Left lung (tissue), 10 donors: ENCODE data around the gene CCDC180. TPM values are rescaled to one million over a fixed set of nuclear protein-coding genes. Genes with fewer than 3 reads are reported as not detected.

Experiments used
- ATAC-seq: fragments of 200-7000 bp; cut with Tn5 transposase; one replicate; pipeline ENCODE4 v1.9.1; 2020; ENCODE audit warnings: moderate library complexity
- DNase-seq, 4 donors: peaks; one replicate each; pipeline ENCODE4 v3.0.0-alpha.2; 2013 to 2020
- H3K27ac ChIP-seq, 2 donors: fragments of 200-600 bp; sonication (generic) in 1 of 2; one replicate each; pipeline versions ENCODE4 v1.5.0 to v1.8.0; 2020 to 2021
- H3K27me3 ChIP-seq, 2 donors: fragments of 200-600 bp; sonication (generic) in 1 of 2; one replicate each; pipeline versions ENCODE4 v1.5.0 to v1.8.0; 2020 to 2021
- H3K36me3 ChIP-seq, 2 donors: fragments of 200-600 bp; sonication (generic) in 1 of 2; one replicate each; pipeline versions ENCODE4 v1.5.0 to v1.8.0; 2020 to 2021
- H3K4me1 ChIP-seq, 2 donors: fragments of 200-600 bp; one replicate each; pipeline ENCODE4 v1.8.0; 2021
- H3K4me3 ChIP-seq, 2 donors: fragments of 200-600 bp; sonication (generic) in 1 of 2; one replicate each; pipeline versions ENCODE4 v1.5.0 to v1.8.0; 2020 to 2021; ENCODE audit warnings: mild to moderate bottlenecking in 1 of 2
- H3K9me3 ChIP-seq, 2 donors: fragments of 200-600 bp; sonication (generic) in 1 of 2; one replicate each; pipeline versions ENCODE4 v1.5.0 to v1.8.0; 2020 to 2021
- CTCF ChIP-seq, 2 donors: fragments of 200-600 bp; sonication (generic) in 1 of 2; IDR thresholded peaks; one replicate each; pipeline versions ENCODE4 v1.5.0 to v1.8.0; 2021; ENCODE audit warnings: antibody characterized with exemption in 2 of 2
- intact Hi-C, 2 donors: fragments of 100-400 bp; cut with DNase I; formaldehyde crosslinking; loops; one replicate each; pipeline versions ENCODE4 v1.11.2 to v1.14.2; 2022
- polyA plus RNA-seq, 6 donors: library from polyadenylated mRNA; unstranded; fragments of 120-200 nt; gene quantifications; one replicate each; pipeline ENCODE4 v1.2.1, GENCODE V29; 2013; ENCODE audit not compliant: insufficient read length in 6 of 6
- total RNA-seq, 2 donors: library from RNA; stranded (reverse); fragmentation: NEBNext Ultra II Directional; extraction: Animal tissue kit (Norgen Biotek cat#: 25700); gene quantifications; one replicate each; pipeline ENCODE4 v1.2.1, GENCODE V29; 2021
- donor health status: DM: no; HTN: yes; CAD: no.
- donor health status: DM: no; HTN: no; CAD: no.

CCDC180 gene
- total and polyA plus RNA-seq, 8 donors: 2.7 to 29.9 (median 25.2) TPM

- Histone ChIP-seq H3K27me3 (no peaks in the 10 kb centered on the region), H3K4me3 (no peak overlapping the region), H3K36me3 (peaks cover 0 to 37% of the 10 kb centered on the region in 2 donors), H3K9me3 (no peaks in the 10 kb centered on the region), H3K4me1 (no peaks in the 10 kb centered on the region), H3K27ac (no peak overlapping the region)
- intact Hi-C loops: no loop called here
- TF ChIP-seq CTCF (IDR thresholded peaks at IDR 0.05): no peak
- ATAC-seq (no peak), DNase-seq (no peak)
These were observed 11.9 kb downstream of the CCDC180 start for GRCh38 chr9:97319395-97319794.

GRCh38 chr9:97320080-97320642 lies 12.7 kb downstream of the CCDC180 start:
- H3K4me1 ChIP-seq: no peaks in the 10 kb centered on the region
- intact Hi-C loops: no loop called here
- H3K27me3 ChIP-seq: no peaks in the 10 kb centered on the region
- no peak for DNase-seq
- no peaks in the 10 kb centered on the region for H3K9me3 ChIP-seq
- H3K4me3 ChIP-seq: no peak overlapping the region
- ATAC-seq: no peak
- no peak for TF ChIP-seq CTCF (IDR thresholded peaks at IDR 0.05)
- H3K27ac ChIP-seq: no peak overlapping the region
- H3K36me3 ChIP-seq: peaks cover 0 to 32% of the 10 kb centered on the region in 2 donors

- DNase-seq: no peak
- Histone ChIP-seq H3K4me1 (no peaks in the 10 kb centered on the region), H3K27me3 (no peaks in the 10 kb centered on the region), H3K36me3 (peaks cover 0 to 30% of the 10 kb centered on the region in 2 donors), H3K4me3 (no peak overlapping the region), H3K27ac (no peak overlapping the region), H3K9me3 (no peaks in the 10 kb centered on the region)
- no peak for TF ChIP-seq CTCF (IDR thresholded peaks at IDR 0.05)
- no peak for ATAC-seq
- intact Hi-C loops: no loop called here
These were observed 13.8 kb downstream of the CCDC180 start for GRCh38 chr9:97321251-97321650.

GRCh38 chr9:97321691-97322090 lies 14.2 kb downstream of the CCDC180 start:
- no peak for TF ChIP-seq CTCF (IDR thresholded peaks at IDR 0.05)
- Histone ChIP-seq H3K9me3 (no peaks in the 10 kb centered on the region), H3K27me3 (no peaks in the 10 kb centered on the region), H3K4me1 (no peaks in the 10 kb centered on the region), H3K36me3 (peaks cover 0 to 26% of the 10 kb centered on the region in 2 donors), H3K27ac (no peak overlapping the region), H3K4me3 (no peak overlapping the region)
- no peak for ATAC-seq
- intact Hi-C loops: no loop called here
- no peak for DNase-seq

- intact Hi-C loops: no loop called here
- ATAC-seq: no peak
These were observed 14.6 kb downstream of the CCDC180 start for GRCh38 chr9:97322105-97322504.

More at GRCh38 chr9:97322105-97322504, 14.6 kb downstream of the CCDC180 start:
- DNase-seq: no peak
- peaks cover 0 to 22% of the 10 kb centered on the region in 2 donors for H3K36me3 ChIP-seq
- H3K4me3 ChIP-seq: no peak overlapping the region
- no peaks in the 10 kb centered on the region for H3K27me3 ChIP-seq
- TF ChIP-seq CTCF (IDR thresholded peaks at IDR 0.05): no peak
- no peak overlapping the region for H3K27ac ChIP-seq
- no peaks in the 10 kb centered on the region for H3K4me1 ChIP-seq
- H3K9me3 ChIP-seq: no peaks in the 10 kb centered on the region
